Stimulated activated naive CD8-positive, alpha-beta T cell treated with anti-CD3 and anti-CD28 coated beads, Interleukin-15, Interleukin-2, amounts not matched to agents 100 ng/mL and 50 ng/mL, for 24 hours (primary cell): Measurements from ENCODE around the gene RSPO3.
"Not testable (repeated sequence)": the region's sequence is repeated elsewhere in the genome, so short reads cannot be mapped to it uniquely, and the experiment has no call there.

Experiments
- H3K27ac Mint-ChIP-seq: one replicate; pipeline ENCODE4 v1.8.0; 2021; ENCODE audit warnings: mild to moderate bottlenecking, mixed read lengths
- H3K27me3 Mint-ChIP-seq: one replicate; pipeline ENCODE4 v1.8.0; 2021; ENCODE audit warnings: mixed read lengths
- H3K36me3 Mint-ChIP-seq: one replicate; pipeline ENCODE4 v1.8.0; 2021; ENCODE audit warnings: low read depth, mixed read lengths
- H3K4me1 Mint-ChIP-seq: one replicate; pipeline ENCODE4 v1.8.0; 2021; ENCODE audit warnings: low read depth, mixed read lengths
- H3K4me3 Mint-ChIP-seq: one replicate; pipeline ENCODE4 v1.8.0; 2021; ENCODE audit warnings: mild to moderate bottlenecking, mixed read lengths
- H3K9me3 Mint-ChIP-seq: one replicate; pipeline ENCODE4 v1.8.0; 2021; ENCODE audit warnings: mixed read lengths

RSPO3 gene

GRCh38 chr6:127216810-127217789, 98.6 kb downstream of the RSPO3 start:
- no peaks in the 10 kb centered on the region for H3K9me3 Mint-ChIP-seq
- no peak overlapping the region for H3K27ac Mint-ChIP-seq
- H3K4me1 Mint-ChIP-seq: no peaks in the 10 kb centered on the region
- H3K36me3 Mint-ChIP-seq: no peaks in the 10 kb centered on the region
- no peak overlapping the region for H3K4me3 Mint-ChIP-seq
- H3K27me3 Mint-ChIP-seq: peaks cover 42% of the 10 kb centered on the region

GRCh38 chr6:127219869-127220268, 101.4 kb downstream of the RSPO3 start:
- H3K4me1 Mint-ChIP-seq: no peaks in the 10 kb centered on the region
- H3K27ac Mint-ChIP-seq: no peak overlapping the region
- peaks cover 46% of the 10 kb centered on the region for H3K27me3 Mint-ChIP-seq
- H3K4me3 Mint-ChIP-seq: no peak overlapping the region
- no peaks in the 10 kb centered on the region for H3K36me3 Mint-ChIP-seq
- H3K9me3 Mint-ChIP-seq: no peaks in the 10 kb centered on the region

GRCh38 chr6:127221201-127221600, 102.7 kb downstream of the RSPO3 start:
- Mint-ChIP-seq H3K4me3 (no peak overlapping the region), H3K36me3 (no peaks in the 10 kb centered on the region), H3K27ac (no peak overlapping the region), H3K9me3 (no peaks in the 10 kb centered on the region), H3K27me3 (peaks cover 42% of the 10 kb centered on the region), H3K4me1 (no peaks in the 10 kb centered on the region)

GRCh38 chr6:127222418-127222817, 103.9 kb downstream of the RSPO3 start:
- peaks cover 37% of the 10 kb centered on the region for H3K27me3 Mint-ChIP-seq
- H3K4me3 Mint-ChIP-seq: no peak overlapping the region
- no peak overlapping the region for H3K27ac Mint-ChIP-seq
- H3K36me3 Mint-ChIP-seq: no peaks in the 10 kb centered on the region
- no peaks in the 10 kb centered on the region for H3K9me3 Mint-ChIP-seq
- H3K4me1 Mint-ChIP-seq: no peaks in the 10 kb centered on the region

GRCh38 chr6:127225497-127225896, 107.0 kb downstream of the RSPO3 start:
- H3K36me3 Mint-ChIP-seq: no peaks in the 10 kb centered on the region
- H3K4me1 Mint-ChIP-seq: no peaks in the 10 kb centered on the region
- H3K27me3 Mint-ChIP-seq: peaks cover 39% of the 10 kb centered on the region
- H3K9me3 Mint-ChIP-seq: peaks cover 9% of the 10 kb centered on the region
- H3K27ac Mint-ChIP-seq: no peak overlapping the region
- H3K4me3 Mint-ChIP-seq: no peak overlapping the region

GRCh38 chr6:127233819-127234218, 115.3 kb downstream of the RSPO3 start:
- not testable (repeated sequence) for H3K4me1 Mint-ChIP-seq, H3K4me3 Mint-ChIP-seq, H3K27ac Mint-ChIP-seq, H3K36me3 Mint-ChIP-seq
- Mint-ChIP-seq H3K9me3 (peaks cover 20% of the 10 kb centered on the region), H3K27me3 (peaks cover 21% of the 10 kb centered on the region)

- H3K4me1 Mint-ChIP-seq: no peaks in the 10 kb centered on the region
- H3K27ac Mint-ChIP-seq: no peak overlapping the region
- no peaks in the 10 kb centered on the region for H3K9me3 Mint-ChIP-seq
- no peaks in the 10 kb centered on the region for H3K36me3 Mint-ChIP-seq
- H3K27me3 Mint-ChIP-seq: peaks cover 20% of the 10 kb centered on the region
- no peak overlapping the region for H3K4me3 Mint-ChIP-seq
Measured at GRCh38 chr6:127243501-127243900, 125.0 kb downstream of the RSPO3 start.
